GM18502 (cell line): ENCODE measurements around the gene TXLNA.

ENCODE experiments used
- ATAC-seq: cut with Tn5 transposase; IDR thresholded peaks from one replicate; pipeline ENCODE4 v1.9.1; 2021; ENCODE audit warnings: mild to moderate bottlenecking; ENCODE audit not compliant: unreplicated experiment, poor library complexity

TXLNA gene

GRCh38 chr1:32240140-32240951 lies 60.9 kb downstream of the TXLNA start:
- no peak for ATAC-seq

GRCh38 chr1:32241001-32241763 lies 61.7 kb downstream of the TXLNA start:
- ATAC-seq, result no peak

GRCh38 chr1:32242341-32242851 lies 62.9 kb downstream of the TXLNA start:
- no peak for ATAC-seq

GRCh38 chr1:32246888-32247273 lies 67.4 kb downstream of the TXLNA start, which contains the start of gene FAM167B:
TSS of gene FAM167B (plus strand) at chr1:32247222. CDS start at chr1:32247422, 200 bp downstream.
- no peak for ATAC-seq

- no peak for ATAC-seq
Measured at GRCh38 chr1:32247452-32247851, 68.0 kb downstream of the TXLNA start.
